SK-N-SH (cell line): ENCODE results near the gene FAM209B.

ENCODE experiments used
- CTCF ChIP-seq: fragments of 200-600 bp; sonication (generic); IDR thresholded peaks from 2 replicates; pipeline ENCODE4 v1.6.1; 2017; ENCODE audit warnings: antibody characterized with exemption, mild to moderate bottlenecking, moderate library complexity
- EZH2phosphoT487 ChIP-seq: fragments of 200-600 bp; sonication (generic); IDR thresholded peaks from 2 replicates; pipeline ENCODE4 v1.6.1; 2017; ENCODE audit warnings: low read depth, mixed run types, mild to moderate bottlenecking, antibody characterized with exemption, moderate library complexity, borderline replicate concordance
- GATA2 ChIP-seq: sonication (generic); formaldehyde crosslinking; IDR thresholded peaks from 2 replicates; pipeline ENCODE4 v1.5.0; 2020; ENCODE audit warnings: mild to moderate bottlenecking, missing genetic modification reagents
- MAX ChIP-seq: IDR thresholded peaks from 2 replicates; pipeline ENCODE4 v1.4.0; 2012; ENCODE audit warnings: low read depth
- NFIC ChIP-seq: IDR thresholded peaks from 2 replicates; pipeline ENCODE4 v1.4.0; 2012; ENCODE audit warnings: borderline replicate concordance
- RCOR1 ChIP-seq: fragments of 150-350 bp; IDR thresholded peaks from 2 replicates; pipeline ENCODE4 v1.6.1; 2017; ENCODE audit warnings: antibody characterized with exemption, low read length
- REST ChIP-seq: IDR thresholded peaks from 2 replicates; pipeline ENCODE4 v1.6.1; 2012; ENCODE audit warnings: mild to moderate bottlenecking, low read depth, low read length, moderate library complexity
- RFX5 ChIP-seq: IDR thresholded peaks from 2 replicates; pipeline ENCODE4 v1.6.1; 2012; ENCODE audit warnings: mild to moderate bottlenecking, improper control_type of control experiment, low read length
- RXRA ChIP-seq: IDR thresholded peaks from 2 replicates; pipeline ENCODE4 v1.4.0; 2012; ENCODE audit warnings: low read depth, mild to moderate bottlenecking, borderline replicate concordance
- TAF1 ChIP-seq: IDR thresholded peaks from 2 replicates; pipeline ENCODE4 v1.6.1; 2012; ENCODE audit warnings: low read depth, mild to moderate bottlenecking, low read length, moderate library complexity, borderline replicate concordance
- USF2 ChIP-seq: fragments of 150-350 bp; IDR thresholded peaks from 2 replicates; pipeline ENCODE4 v1.6.1; 2017; ENCODE audit warnings: antibody characterized with exemption, low read length, low read depth, borderline replicate concordance
- YY1 ChIP-seq: IDR thresholded peaks from 2 replicates; pipeline ENCODE4 v1.4.0; 2012; ENCODE audit warnings: low read depth, mild to moderate bottlenecking

- no peak for TF ChIP-seq YY1
- no peak for TF ChIP-seq CTCF
- TF ChIP-seq RXRA = no peak
- no peak for TF ChIP-seq REST
- TF ChIP-seq EZH2phosphoT487 = no peak
- TF ChIP-seq USF2 = no peak
- no peak for TF ChIP-seq RFX5
- TF ChIP-seq RCOR1 = no peak
- no peak for TF ChIP-seq TAF1
- TF ChIP-seq GATA2 = no peak
- TF ChIP-seq NFIC = no peak
- TF ChIP-seq MAX = no peak
Observed at GRCh38 chr20:56575961-56576360, 42.9 kb downstream of the FAM209B start.
